HG03354 (cell line): ENCODE data around the gene DEXI.

Experiments
- ATAC-seq: cut with Tn5 transposase; IDR thresholded peaks from one replicate; pipeline ENCODE4 v1.9.1; 2021; ENCODE audit warnings: mild to moderate bottlenecking; ENCODE audit not compliant: unreplicated experiment, poor library complexity, severe bottlenecking

Gene DEXI

GRCh38 chr16:10944249-10945064 lies 2.2 kb upstream of the DEXI start, which contains the start of gene CLEC16A:
Gene CLEC16A, plus strand, starts transcription at chr16:10944564. Its CDS starts 154 bp downstream, at chr16:10944718.
- peak; percentile 77 for ATAC-seq

GRCh38 chr16:10943064-10943353 lies 741 bp upstream of the DEXI start:
- ATAC-seq = no peak

GRCh38 chr16:10941935-10942351 lies 325 bp downstream of the DEXI start:
- ATAC-seq = peak; percentile 19

- ATAC-seq = peak; percentile 0
These were observed 938 bp downstream of the DEXI start for GRCh38 chr16:10941127-10941933.

GRCh38 chr16:10940501-10941079 lies 1.7 kb downstream of the DEXI start:
- ATAC-seq = no peak

- no peak for ATAC-seq
These were observed 2.5 kb downstream of the DEXI start for GRCh38 chr16:10939649-10940234.

- ATAC-seq = no peak
These were observed 3.2 kb downstream of the DEXI start for GRCh38 chr16:10938796-10939648.

- ATAC-seq = no peak
These were observed 3.9 kb downstream of the DEXI start for GRCh38 chr16:10938321-10938720.

- ATAC-seq = no peak
These were observed 5.0 kb downstream of the DEXI start for GRCh38 chr16:10937068-10937859.

GRCh38 chr16:10936272-10936984 lies 5.8 kb downstream of the DEXI start:
- ATAC-seq = no peak

- ATAC-seq = no peak
These were observed 6.9 kb downstream of the DEXI start for GRCh38 chr16:10935226-10935915.

- ATAC-seq = no peak
These were observed 7.8 kb downstream of the DEXI start for GRCh38 chr16:10934325-10935107.

- ATAC-seq = no peak
These were observed 8.4 kb downstream of the DEXI start for GRCh38 chr16:10933865-10934264.

GRCh38 chr16:10932959-10933710 lies 9.1 kb downstream of the DEXI start:
- no peak for ATAC-seq

- ATAC-seq = no peak
These were observed 10.2 kb downstream of the DEXI start for GRCh38 chr16:10931977-10932632.

- no peak for ATAC-seq
These were observed 11.1 kb downstream of the DEXI start for GRCh38 chr16:10931134-10931533.
